GM18505 (cell line): Measurements from ENCODE around the gene DIO3.

Experiments used
- ATAC-seq: cut with Tn5 transposase; IDR thresholded peaks from one replicate; pipeline ENCODE4 v1.9.1; 2021; ENCODE audit not compliant: unreplicated experiment
- POLR2A ChIP-seq: IDR thresholded peaks from 4 replicates; pipeline ENCODE4 v1.6.1; 2011; ENCODE audit warnings: borderline replicate concordance; ENCODE audit not compliant: insufficient read depth, insufficient read length; ENCODE audit errors: extremely low read depth

DIO3 gene

GRCh38 chr14:101529079-101529478 is 32.2 kb upstream of the DIO3 start:
- no peak for ATAC-seq
- TF ChIP-seq POLR2A = no peak

GRCh38 chr14:101534198-101534597 is 27.1 kb upstream of the DIO3 start:
- no peak for TF ChIP-seq POLR2A
- ATAC-seq = no peak

GRCh38 chr14:101535232-101535631 is 26.1 kb upstream of the DIO3 start:
- no peak for TF ChIP-seq POLR2A

GRCh38 chr14:101535701-101536207 is 25.5 kb upstream of the DIO3 start:
- ATAC-seq = no peak
- TF ChIP-seq POLR2A = no peak

More at GRCh38 chr14:101535232-101535631, 26.1 kb upstream of the DIO3 start:
- ATAC-seq = no peak

- no peak for TF ChIP-seq POLR2A
- no peak for ATAC-seq
Observed at GRCh38 chr14:101537286-101537685, 24.0 kb upstream of the DIO3 start.

- TF ChIP-seq POLR2A = no peak
- ATAC-seq = no peak
Observed at GRCh38 chr14:101538878-101539277, 22.4 kb upstream of the DIO3 start.

GRCh38 chr14:101539880-101540279 is 21.4 kb upstream of the DIO3 start:
- no peak for ATAC-seq
- TF ChIP-seq POLR2A = no peak

- ATAC-seq = no peak
- TF ChIP-seq POLR2A = no peak
Observed at GRCh38 chr14:101540481-101541462, 20.5 kb upstream of the DIO3 start.

- ATAC-seq = no peak
Observed at GRCh38 chr14:101542391-101542790, 18.9 kb upstream of the DIO3 start.

GRCh38 chr14:101543814-101544213 is 17.5 kb upstream of the DIO3 start:
- TF ChIP-seq POLR2A = no peak
- ATAC-seq = no peak

More at GRCh38 chr14:101542391-101542790, 18.9 kb upstream of the DIO3 start:
- TF ChIP-seq POLR2A = no peak

- no peak for TF ChIP-seq POLR2A
- ATAC-seq = no peak
Observed at GRCh38 chr14:101544550-101544949, 16.7 kb upstream of the DIO3 start.

GRCh38 chr14:101546706-101547105 is 14.6 kb upstream of the DIO3 start:
- no peak for ATAC-seq
- TF ChIP-seq POLR2A = no peak

GRCh38 chr14:101547107-101547738 is 14.1 kb upstream of the DIO3 start:
- ATAC-seq = no peak

More at GRCh38 chr14:101547107-101547738, 14.1 kb upstream of the DIO3 start:
- TF ChIP-seq POLR2A = no peak
